ENCODE measurements around the gene KLF14. TPM values are rescaled to one million over a fixed set of nuclear protein-coding genes. Genes with fewer than 3 reads are reported as not detected.
"Not testable (repeated sequence)": the region's sequence is repeated elsewhere in the genome, so short reads cannot be mapped to it uniquely, and the experiment has no call there.

The KLF14 gene
- polyA plus RNA-seq (ENCODE audit: insufficient read length): 0.76 TPM
- long read RNA-seq, donor 1, transcript KLF14-201 (1 exons, 2,942 nt): major isoform, 6 of 6 reads
- long read RNA-seq, donor 1, partial matches to known transcripts: 0 of 6 reads
- long read RNA-seq, donor 1, other reads (novel, unspliced or antisense): 0 of 6 reads
- long read RNA-seq, donor 2, partial matches to known transcripts: 0 of 1 reads
- long read RNA-seq, donor 2, other reads (novel, unspliced or antisense): 0 of 1 reads
- long read RNA-seq, donor 3, partial matches to known transcripts: 0 of 3 reads
- long read RNA-seq, donor 3, other reads (novel, unspliced or antisense): 0 of 3 reads
- long read RNA-seq, donor 4, partial matches to known transcripts: 0 of 1 reads
- long read RNA-seq, donor 4, other reads (novel, unspliced or antisense): 0 of 1 reads
- long read RNA-seq, donor 5: 0 reads
- long read RNA-seq, donor 6, partial matches to known transcripts: 0 of 2 reads
- long read RNA-seq, donor 6, other reads (novel, unspliced or antisense): 0 of 2 reads
- long read RNA-seq, donor 7, partial matches to known transcripts: 0 of 4 reads
- long read RNA-seq, donor 7, other reads (novel, unspliced or antisense): 0 of 4 reads
- long read RNA-seq, donor 8, partial matches to known transcripts: 0 of 1 reads
- long read RNA-seq, donor 8, other reads (novel, unspliced or antisense): 0 of 1 reads

GRCh38 chr7:130733931-130734814 lies at the start of gene KLF14:
Gene KLF14 (minus strand): TSS chr7:130734207. CDS start chr7:130734033, 174 bp downstream.
- DNase-seq: peak; percentile 48

DNA sequence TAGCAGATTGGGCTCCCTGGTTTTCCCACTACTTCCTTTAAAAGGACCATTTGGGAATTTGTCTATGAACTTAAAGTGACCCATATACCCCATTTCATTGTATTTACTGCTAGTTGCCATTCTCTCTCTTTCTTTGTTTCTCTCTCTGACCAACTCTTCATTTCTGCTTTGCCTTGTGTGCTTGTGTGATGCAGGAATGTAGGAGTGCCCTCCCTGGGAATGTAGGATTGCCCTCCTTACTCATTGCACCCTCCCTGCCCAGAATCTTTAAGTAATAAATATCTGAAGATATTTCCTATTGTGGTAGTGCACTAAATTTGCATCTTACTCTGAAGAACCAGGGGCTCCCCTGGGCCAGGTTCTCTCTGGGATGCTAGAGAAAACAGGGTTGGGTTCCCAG lies 47.3 kb upstream of the KLF14 start:
- no peak for DNase-seq

DNA sequence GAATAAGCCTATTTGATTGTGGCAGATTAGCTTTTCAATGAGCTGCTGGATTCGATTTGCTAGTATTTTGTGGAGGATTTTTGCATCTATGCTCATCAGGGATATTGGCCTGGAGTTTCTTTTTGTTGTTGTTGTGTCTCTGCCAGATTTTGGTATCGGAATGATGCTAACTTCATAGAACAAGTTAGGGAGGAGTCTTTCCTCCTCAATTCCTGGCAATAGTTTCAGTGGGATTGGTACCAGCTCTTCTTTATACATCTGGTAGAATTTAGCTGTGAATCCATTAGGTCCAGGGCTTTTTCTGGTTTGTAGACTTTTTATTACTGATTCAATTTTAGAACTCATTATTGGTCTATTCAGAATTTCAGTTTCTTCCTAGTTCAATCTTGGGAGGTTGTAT lies 43.4 kb upstream of the KLF14 start:
- DNase-seq: no peak

DNA sequence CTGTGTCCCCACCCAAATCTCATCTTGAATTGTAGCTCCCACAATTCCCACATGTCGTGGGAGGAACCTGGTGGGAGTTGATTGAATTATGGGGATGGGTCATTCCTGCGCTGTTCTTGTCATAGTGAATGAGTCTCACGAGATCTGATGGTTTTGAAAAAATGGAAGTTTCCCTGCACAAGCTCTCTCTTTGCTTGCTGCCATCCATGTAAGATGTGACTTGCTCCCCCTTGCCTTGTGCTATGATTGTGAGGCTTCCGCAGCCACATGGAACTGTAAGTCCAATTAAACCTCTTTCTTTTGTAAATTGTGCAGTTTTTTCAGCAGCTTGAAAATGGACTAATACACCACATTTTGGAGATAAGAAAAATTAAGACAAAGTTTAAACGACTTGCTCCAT lies 38.4 kb upstream of the KLF14 start:
- DNase-seq: not testable (repeated sequence)

DNA sequence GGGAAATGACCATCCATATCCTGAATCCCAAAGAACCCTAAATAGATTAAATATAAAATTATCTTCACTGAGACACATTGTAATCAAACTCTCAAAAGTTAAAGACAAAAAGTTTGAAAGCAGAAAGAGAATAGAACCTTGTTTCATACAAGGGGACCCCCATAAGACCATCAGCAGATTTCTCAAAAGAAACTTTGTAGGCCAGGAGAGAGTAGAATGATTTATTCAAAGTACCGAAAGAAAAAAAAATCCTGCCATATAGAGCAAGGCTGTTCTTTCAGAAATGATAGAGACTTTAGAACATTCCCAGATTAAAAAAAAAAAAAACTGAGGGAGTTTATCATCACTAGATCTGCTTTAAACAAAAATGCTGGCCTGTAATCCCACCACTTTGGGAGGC lies 34.8 kb upstream of the KLF14 start:
- DNase-seq: no peak

- DNase-seq: not testable (repeated sequence)
Measured at GRCh38 chr7:130764569-130764968, 30.6 kb upstream of the KLF14 start.

GRCh38 chr7:130758429-130759056 lies 24.5 kb upstream of the KLF14 start:
- peak; percentile 57 for DNase-seq

DNA sequence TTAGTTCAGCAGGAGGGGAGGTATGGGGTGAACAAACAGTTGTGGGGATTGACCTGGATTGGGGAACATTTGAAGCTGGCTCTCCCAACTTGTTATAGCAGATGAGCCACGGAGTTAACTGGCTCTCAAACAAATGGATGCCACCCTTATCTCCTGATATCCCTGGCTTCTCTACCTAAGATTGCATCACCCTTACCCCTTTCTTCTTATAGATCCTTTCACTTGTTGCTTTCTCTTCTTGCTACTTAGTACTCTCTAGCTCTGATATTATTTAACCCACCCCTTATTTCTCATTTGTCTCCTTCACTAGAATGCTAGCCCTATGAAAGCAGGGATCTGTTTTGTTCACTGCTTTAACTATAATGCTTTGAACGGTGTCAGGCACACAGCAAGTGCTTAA lies 22.3 kb upstream of the KLF14 start:
- no peak for DNase-seq

GRCh38 chr7:130752424-130752823 lies 18.4 kb upstream of the KLF14 start:
- no peak for DNase-seq

GRCh38 chr7:130750755-130751154 lies 16.7 kb upstream of the KLF14 start:
- no peak for DNase-seq

- DNase-seq: no peak
Measured at GRCh38 chr7:130748531-130749389, 14.8 kb upstream of the KLF14 start.

DNA sequence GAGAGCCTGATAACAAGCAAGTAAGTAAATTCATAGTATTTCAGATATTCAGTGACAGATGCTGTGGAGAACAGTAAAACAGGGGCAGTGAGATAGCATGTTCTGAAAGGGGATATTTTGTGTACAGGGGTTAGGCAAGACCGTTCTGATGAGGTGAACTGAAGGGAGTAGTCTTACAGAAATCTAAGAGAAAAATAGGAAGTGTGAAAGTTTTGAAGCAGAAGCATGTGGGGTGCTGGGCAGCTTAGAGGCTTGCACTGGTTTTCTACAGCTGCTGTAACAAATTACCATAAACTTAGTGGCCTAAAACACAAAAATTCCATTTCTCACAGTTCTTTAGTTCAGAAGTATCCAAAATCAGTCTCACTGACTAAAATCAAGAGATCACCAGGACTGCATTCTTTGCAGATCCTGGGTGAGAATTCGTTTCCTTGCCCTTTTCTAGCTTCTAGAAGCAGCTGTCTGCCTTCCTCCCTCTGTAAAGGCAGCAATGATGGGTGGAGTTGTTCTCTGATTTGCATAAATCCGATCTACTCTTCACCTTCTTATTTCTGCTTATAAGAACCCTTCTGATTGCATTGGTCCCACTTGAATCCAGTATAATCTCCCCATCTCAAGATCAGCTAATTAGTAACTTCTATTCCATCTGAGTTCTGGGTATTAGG lies 7.5 kb upstream of the KLF14 start:
- no peak for DNase-seq

DNA sequence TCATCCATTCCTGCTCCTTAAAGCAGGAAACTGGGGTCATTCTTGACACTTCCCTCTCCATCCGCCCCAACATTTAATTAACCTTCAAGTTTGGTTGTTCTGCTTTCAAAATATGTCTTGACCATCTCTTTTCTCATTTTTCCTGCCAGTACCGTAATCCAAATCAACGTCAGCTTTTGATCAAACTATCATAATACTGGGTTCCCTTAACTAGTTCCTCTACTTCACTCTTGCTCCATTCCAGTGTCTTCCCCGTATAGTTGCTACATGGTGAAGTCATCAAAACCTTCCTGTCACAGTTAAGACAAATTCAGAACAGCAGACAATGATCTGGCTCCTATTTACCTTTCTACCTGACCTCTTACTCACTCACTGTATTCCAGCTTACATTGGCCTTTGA lies 6.6 kb upstream of the KLF14 start:
- no peak for DNase-seq

DNA sequence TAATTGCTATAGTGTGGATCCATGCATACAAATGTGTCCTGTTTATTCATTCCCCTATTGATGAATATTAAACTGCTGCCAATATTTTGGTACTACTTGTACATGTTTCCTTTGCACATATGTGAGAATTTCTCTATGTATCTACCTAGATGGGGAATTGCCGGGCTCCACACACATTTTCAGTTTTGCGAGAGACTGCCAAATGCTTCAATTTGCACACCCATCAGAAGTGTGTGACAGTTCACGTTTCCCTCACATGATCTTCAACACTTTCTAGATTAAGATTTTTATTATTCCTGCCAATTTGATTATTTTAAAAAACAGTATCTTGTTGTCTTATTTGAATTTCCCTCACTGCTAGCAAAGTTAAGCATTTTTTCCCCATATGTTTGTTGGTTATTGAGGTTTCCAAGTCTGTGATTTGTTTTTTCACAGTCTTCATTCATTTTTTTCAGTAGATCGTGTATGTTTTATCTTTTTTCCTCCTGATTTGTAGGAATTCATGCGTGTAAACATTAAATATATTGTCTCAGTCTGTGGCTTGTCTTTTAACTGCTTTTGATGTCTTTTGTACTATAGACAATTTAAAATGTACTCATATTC lies 2.4 kb upstream of the KLF14 start:
- DNase-seq: no peak

GRCh38 chr7:130734815-130735716 lies 1.1 kb upstream of the KLF14 start:
- peak; percentile 55 for DNase-seq

DNA sequence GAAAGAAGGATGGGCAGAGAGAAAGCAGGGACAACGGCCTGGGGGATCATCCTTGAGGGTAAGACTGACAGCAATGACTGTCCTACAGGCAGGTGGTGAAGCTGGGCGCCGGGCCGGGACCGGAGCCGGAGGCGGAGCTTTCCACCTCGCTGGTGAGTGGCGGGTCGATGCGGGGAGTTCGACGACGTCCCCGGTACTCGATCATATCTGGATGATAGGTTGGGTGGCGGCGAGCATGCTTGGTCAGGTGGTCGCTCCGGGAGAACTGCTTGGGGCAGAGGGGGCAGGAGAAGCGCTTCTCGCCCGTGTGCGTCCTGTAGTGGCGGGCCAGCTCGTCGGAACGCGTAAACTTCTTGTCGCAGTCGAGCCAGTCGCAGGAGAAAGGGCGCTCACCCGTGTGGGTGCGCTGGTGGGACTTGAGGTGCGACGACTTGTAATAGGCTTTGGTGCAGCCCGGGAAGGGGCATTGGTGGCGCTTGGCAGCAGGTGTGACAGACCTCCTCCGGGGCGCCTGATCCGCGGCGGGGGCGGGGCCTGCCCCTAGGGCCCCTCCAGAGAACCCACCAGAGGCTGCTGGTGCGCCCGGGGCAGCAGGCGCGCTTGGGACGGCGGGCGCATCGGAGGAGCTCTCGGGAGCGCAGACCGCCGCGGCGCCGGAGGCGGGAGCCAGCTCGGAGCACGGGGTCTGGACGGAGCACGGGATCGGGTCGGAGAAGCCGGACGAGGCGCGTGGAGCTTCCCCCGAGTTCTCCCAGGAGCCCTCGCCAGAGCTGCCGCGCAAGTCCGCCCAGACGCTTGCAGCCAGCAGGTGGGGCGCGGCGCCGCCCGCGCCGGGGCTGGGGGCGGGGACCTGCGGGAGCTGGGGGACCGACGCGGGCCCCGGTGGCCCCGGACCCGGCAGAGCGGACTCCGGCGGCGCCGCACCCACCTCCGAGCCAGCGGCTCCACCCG lies 752 bp downstream of the KLF14 start:
- no peak for DNase-seq

DNA sequence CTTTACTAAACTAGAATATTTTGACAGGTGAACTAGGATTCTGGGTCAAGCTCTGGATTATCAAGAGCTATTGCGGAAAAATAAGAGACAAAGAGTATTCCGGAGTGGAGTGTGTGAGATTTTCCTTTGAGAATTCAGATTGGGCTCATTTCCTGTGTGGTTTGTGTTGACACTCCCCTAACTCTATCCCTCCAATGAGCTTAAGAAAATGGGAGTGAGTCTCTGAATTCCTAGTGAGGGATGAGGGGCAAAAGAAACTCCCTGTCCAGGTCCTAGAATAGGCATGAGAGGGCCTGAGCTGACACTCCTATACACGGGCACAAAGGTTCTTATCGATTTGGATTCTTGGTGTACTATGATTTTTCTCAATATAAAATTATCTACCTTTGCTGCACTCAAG lies 10.2 kb downstream of the KLF14 start:
- no peak for DNase-seq

All from left kidney (tissue), 8 donors.